ENCODE results near the gene QPCT.
A peak's percentile ranks its signal among the peaks of the same experiment; 100 is the strongest.

DNA sequence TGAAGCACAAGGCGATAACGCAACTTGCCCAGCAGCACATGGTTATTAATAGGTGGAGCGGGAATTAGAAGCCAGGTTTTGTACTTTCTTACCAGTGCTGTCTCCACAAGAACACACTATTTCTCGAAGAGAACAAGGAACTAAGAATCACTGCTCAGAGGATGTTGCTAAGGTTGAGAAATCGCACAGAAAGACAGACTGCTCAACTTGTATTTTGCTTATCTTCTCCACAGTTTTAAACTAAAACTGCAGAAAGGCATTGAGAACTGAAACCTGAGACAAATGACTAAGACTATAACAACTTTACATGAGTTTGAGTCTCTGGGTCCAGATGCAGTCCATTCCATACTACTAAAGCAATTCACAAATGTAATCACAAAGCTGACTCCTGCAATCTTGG lies 26.0 kb upstream of the QPCT start:
- TF ChIP-seq, protein P1, sequence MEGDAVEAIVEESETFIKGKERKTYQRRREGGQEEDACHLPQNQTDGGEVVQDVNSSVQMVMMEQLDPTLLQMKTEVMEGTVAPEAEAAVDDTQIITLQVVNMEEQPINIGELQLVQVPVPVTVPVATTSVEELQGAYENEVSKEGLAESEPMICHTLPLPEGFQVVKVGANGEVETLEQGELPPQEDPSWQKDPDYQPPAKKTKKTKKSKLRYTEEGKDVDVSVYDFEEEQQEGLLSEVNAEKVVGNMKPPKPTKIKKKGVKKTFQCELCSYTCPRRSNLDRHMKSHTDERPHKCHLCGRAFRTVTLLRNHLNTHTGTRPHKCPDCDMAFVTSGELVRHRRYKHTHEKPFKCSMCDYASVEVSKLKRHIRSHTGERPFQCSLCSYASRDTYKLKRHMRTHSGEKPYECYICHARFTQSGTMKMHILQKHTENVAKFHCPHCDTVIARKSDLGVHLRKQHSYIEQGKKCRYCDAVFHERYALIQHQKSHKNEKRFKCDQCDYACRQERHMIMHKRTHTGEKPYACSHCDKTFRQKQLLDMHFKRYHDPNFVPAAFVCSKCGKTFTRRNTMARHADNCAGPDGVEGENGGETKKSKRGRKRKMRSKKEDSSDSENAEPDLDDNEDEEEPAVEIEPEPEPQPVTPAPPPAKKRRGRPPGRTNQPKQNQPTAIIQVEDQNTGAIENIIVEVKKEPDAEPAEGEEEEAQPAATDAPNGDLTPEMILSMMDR (conservative IDR thresholded peaks at IDR 0.05; ENCODE audit: low read depth, low read length), result no peak
- TF ChIP-seq POLR2A (IDR thresholded peaks at IDR 0.05; ENCODE audit: low read depth, low read length) (no peak), FOS (IDR thresholded peaks at IDR 0.05; ENCODE audit: low read depth, low read length) (peak; percentile 78; the same call in 1 of the 2 replicates), SMC3 (IDR thresholded peaks at IDR 0.05; ENCODE audit: low read depth, low read length) (no peak), RAD21 (IDR thresholded peaks at IDR 0.05; ENCODE audit: low read length) (no peak), CEBPB (IDR thresholded peaks at IDR 0.05; ENCODE audit: low read depth, low read length) (peak; percentile 76), BHLHE40 (IDR thresholded peaks at IDR 0.05; ENCODE audit: low read depth, low read length) (no peak), MXI1 (IDR thresholded peaks at IDR 0.05; ENCODE audit: borderline replicate concordance, low read depth, low read length) (peak; percentile 19; the same call in 1 of the 2 replicates), RFX5 (IDR thresholded peaks at IDR 0.05; ENCODE audit: low read depth, low read length) (no peak), CHD1 (IDR thresholded peaks at IDR 0.05; ENCODE audit: low read depth, low read length) (no peak), NFE2L2 (IDR thresholded peaks at IDR 0.05; ENCODE audit: low read depth, low read length) (no peak)
- TF ChIP-seq, protein P2, sequence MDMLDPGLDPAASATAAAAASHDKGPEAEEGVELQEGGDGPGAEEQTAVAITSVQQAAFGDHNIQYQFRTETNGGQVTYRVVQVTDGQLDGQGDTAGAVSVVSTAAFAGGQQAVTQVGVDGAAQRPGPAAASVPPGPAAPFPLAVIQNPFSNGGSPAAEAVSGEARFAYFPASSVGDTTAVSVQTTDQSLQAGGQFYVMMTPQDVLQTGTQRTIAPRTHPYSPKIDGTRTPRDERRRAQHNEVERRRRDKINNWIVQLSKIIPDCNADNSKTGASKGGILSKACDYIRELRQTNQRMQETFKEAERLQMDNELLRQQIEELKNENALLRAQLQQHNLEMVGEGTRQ (IDR thresholded peaks at IDR 0.05; ENCODE audit: low read depth, low read length), result no peak

Data from IMR-90 (cell line).